Activated CD4-positive, CD25-positive, alpha-beta regulatory T cell (primary cell): Measurements from ENCODE around the gene TNFRSF12A.

Source experiments
- DNase-seq, 4 experiments: peaks; one replicate each; lab custom pipeline; 2025; lab: John Stamatoyannopoulos, UW

The TNFRSF12A gene

GRCh38 chr16:3020247-3020603, at the start of gene TNFRSF12A:
Gene TNFRSF12A (plus strand): TSS chr16:3020368. CDS start chr16:3020398, 30 bp downstream.
- peak; percentile 31 to 38 (median 36) for DNase-seq

- DNase-seq = no peak
Observed at GRCh38 chr16:2970563-2970962, 49.6 kb upstream of the TNFRSF12A start.

DNA sequence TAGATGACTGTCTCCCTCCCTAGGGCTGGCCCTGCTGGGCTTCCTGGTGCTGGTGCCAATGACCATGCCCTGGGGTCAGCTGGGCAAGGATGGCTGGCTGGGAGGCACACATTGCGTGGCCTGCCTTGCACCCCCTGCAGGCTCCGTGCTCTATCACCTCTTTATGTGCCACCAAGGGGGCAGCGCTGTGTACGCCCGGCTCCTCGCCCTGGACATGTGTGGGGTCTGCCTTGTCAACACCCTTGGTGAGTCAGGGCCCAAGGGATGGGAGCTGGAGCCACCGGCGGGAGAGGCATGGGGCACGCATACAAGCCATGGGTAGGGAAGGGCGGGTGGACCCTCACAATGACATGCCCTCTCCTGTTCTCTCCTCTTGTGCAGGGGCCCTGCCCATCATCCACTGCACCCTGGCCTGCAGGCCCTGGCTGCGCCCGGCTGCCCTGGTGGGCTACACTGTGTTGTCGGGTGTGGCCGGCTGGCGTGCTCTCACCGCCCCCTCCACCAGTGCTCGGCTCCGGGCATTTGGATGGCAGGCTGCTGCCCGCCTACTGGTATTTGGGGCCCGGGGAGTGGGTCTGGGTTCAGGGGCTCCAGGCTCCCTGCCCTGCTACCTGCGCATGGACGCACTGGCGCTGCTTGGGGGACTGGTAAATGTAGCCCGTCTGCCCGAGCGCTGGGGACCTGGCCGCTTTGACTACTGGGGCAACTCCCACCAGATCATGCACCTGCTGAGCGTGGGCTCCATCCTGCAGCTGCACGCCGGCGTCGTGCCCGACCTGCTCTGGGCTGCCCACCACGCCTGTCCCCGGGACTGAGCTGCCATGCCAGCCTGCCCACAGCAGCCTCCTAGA, 48.8 kb upstream of the TNFRSF12A start:
- no peak for DNase-seq

DNA sequence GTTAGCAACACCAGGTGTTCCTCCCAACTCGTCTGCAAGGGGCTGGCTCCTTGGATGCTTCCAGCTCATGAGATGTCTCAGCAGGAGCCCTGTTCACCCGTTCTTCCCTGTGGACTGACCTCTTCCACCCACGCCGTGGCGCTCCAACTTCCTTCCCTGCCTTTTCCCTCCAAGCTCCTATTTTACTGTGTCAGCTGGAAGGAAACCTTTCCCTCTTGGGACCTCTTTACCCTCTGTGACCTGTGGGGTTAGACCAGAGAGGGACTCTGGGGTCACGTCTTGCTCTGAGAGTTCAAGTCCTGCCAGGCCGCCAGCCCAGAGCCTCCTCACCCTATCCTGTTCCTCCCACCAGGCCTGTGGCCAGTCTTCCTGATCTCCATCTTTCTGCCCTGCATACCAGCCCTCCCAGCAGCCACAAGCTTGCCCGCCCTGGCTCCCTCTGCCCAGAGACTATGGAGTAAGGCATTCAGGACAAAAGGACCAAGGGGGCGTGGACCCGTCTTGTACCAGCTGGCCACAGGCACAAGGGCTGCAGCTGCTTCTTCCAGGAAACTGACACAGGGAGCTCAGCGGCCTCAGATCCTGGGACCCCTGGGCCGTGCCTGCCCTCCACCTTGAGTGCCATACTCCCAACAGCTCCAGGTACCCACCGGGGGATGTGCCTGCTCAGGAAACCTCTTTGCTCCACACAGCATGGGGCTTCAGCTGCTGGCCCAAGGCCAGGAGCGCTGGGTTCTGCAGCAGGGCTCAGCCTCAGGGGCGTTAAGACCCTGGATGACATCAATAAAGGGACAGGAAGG, 48.0 kb upstream of the TNFRSF12A start:
- no peak for DNase-seq

- DNase-seq = no peak
Observed at GRCh38 chr16:2973093-2973492, 47.1 kb upstream of the TNFRSF12A start.

DNA sequence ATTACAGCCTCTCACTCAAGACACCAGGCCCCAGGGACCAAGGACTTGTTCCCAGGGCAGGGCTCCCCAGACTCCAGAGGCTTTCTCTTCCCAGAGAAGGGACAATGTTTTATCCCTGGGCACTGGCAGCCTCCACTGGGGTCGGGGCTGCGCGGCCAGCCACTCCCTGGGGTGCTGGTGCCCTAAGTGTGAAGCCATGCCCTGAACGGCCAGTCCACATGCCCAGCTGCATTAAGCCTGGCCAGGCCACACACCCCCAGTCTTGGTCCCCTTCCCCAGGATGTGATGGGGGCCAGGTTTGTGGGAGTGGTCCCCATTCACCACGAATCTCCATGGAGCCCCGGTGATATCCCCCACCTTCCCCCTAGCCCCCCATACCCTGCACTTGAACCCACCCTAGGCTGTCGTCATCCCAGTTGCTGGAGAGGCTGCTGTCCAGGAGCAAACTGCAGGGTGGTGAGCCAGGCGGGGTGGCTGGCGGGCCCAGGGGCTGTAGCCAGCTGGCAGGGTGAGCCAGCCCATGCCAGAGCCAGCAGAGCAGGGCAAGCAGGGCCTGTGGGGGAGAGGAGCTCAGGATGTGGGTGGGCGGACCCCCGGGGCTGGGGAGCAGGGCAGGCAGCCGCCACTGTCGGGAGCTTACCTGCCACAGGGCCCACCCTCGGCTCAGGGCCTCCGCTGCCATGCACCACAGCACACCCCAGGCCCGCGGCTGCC, 46.4 kb upstream of the TNFRSF12A start:
- no peak for DNase-seq

DNA sequence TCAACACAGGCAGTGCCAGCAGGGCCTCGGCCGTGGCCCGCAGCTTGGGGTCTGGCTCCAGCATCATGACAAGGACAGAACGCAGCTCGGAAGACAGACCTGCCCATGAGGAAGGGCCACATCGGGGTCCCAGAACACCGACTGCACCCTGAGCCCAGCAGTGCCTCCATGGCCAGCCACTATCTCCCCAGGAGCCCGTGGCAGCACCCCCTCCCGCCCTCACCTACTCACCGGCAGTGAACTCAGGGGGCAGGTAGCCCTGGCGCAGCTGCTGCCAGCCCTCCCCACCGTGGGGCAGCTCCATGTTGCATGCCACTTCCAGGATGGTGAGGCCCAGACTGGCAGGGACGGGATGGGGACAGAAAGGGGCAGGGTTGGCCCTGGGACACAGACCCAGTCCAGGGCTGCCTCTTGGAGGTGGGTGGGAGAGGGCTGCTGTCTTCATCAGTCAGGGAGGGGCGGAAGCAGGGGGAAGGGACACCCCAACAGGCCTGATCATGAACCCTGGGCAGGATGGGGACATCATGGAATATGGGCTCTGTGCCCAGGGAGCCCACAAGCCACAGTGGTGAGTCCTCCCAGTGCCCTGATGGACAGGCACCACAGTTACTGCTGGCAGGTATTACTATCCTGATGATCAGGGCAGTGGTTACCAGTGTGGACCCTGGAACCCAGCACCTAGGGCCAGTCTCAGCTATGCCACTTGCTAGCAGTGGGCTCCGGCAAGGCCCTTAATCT, 45.7 kb upstream of the TNFRSF12A start:
- no peak for DNase-seq

- no peak for DNase-seq
Observed at GRCh38 chr16:2975161-2975795, 44.9 kb upstream of the TNFRSF12A start.

- no peak for DNase-seq
Observed at GRCh38 chr16:2976201-2976600, 44.0 kb upstream of the TNFRSF12A start.

DNA sequence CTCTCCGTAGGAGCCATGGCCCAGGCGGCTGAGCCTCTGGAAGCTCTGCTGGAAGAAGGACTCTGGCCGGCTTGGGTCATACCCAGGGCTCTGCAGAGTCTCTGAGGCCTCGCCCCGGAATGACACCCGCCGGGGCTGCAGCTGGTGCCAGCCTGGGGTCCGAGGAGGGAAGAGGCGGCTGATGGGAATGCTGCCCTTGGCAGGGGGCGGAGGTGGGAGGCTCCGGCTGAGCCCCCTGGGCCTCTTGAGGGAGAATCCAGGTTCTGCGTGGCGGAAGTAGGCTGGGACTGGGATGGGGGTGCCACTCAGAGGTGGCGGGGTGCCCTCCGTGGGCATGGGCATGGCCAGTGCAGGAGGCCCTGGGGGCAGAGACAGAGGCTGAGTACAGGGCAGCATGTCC, 43.5 kb upstream of the TNFRSF12A start:
- DNase-seq = no peak

GRCh38 chr16:2977440-2977839, 42.7 kb upstream of the TNFRSF12A start:
- no peak for DNase-seq

- DNase-seq = no peak
Observed at GRCh38 chr16:2979669-2980226, 40.4 kb upstream of the TNFRSF12A start.

GRCh38 chr16:2980227-2981176, 39.7 kb upstream of the TNFRSF12A start, which contains the start of gene PKMYT1:
Gene PKMYT1 (minus strand): TSS chr16:2980446. CDS start chr16:2979657, 789 bp downstream.
- DNase-seq = peak; percentile 88 to 92 (median 90)

DNA sequence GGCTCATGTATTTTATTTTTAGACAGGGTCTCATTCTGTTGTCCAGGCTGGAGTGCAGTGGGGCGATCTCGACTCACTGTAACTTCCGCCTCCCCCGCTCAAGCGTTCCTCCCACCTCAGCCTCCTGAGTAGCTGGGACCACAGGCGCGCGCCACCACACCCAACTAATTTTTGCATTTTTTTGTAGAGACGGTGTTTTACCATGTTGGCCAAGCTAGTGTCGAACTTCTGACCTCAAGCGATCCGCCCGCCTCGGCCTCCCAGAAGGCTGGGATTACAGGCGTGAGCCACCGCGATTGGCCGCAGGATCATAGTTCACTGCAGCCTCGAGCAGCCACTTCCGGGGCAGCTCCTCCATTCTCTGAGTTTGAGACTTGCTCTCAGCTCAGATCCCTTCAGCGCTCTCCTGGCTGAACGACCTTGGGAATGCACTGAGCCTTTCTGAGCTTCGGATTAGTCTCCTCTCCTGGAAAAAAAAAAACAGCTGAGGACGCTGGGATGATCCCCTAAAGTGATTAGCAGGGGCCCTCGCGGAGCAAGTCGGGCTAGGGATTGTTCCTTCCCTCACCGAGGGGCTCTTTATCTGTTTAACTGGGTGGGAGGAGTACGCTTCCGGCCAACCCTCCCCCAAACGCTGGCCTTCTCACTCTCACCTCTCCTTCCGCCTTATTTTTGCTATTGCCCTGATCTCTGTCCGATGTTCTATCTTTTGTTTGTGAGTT, 38.8 kb upstream of the TNFRSF12A start:
- no peak for DNase-seq

GRCh38 chr16:2981899-2982250, 38.3 kb upstream of the TNFRSF12A start:
- no peak for DNase-seq

- no peak for DNase-seq
Observed at GRCh38 chr16:2982402-2982801, 37.8 kb upstream of the TNFRSF12A start.

DNA sequence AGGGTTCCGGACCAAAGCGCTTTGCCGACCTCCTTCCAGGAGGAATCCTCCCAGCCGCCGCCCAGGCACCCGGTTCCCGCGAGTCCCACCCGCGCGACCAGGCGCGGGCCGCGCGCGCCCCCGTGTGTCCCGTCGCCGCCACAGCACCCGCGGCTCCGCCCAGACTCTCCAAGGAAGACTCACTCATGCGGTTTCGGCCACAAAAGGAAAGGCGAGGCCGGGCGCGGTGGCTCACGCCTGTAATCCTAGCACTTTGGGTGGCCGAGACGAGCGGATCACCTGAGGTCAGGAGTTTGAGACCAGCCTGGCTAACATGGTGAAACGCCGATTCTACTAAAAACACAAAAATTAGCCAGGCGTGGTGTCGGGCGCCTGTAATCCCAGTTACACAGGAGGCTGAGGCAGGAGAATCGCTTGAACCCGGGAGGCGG, 36.4 kb upstream of the TNFRSF12A start:
- DNase-seq = peak; percentile 40 to 53 (median 44)

- no peak for DNase-seq
Observed at GRCh38 chr16:2985462-2985861, 34.7 kb upstream of the TNFRSF12A start.

DNA sequence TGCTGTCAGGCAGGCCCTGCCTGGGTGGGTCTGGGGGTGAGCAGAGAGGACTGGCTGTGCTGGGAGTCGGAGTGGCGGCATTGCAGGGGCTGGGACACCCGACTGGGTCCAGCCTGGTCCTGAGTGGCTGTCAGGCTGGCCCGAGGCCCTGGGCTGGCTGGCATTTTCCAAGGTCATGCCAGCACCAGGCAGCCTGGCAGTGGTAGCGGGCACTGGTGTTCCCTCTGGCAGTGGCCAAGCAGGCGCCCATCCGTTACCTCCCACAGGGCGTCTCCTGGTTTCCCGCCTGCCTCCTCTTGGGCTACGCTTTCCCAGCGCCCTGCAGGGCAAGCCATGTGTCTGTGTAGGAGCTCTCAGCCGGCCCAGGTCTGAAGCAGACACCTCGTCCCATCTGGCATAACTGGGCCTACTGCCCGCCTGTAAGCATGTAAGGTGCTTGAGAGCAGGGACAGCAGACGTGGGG, 34.2 kb upstream of the TNFRSF12A start:
- DNase-seq = no peak
